Endometrial microvascular endothelial cells (primary cell): Measurements from ENCODE around the gene SERPINE3. TPM values are rescaled to one million over a fixed set of nuclear protein-coding genes. Genes with fewer than 3 reads are reported as not detected.

Experiments
- in situ Hi-C: cut with HindIII; loops from 2 replicates; pipeline ENCODE4 v1.10.0; 2017; ENCODE audit warnings: low sequenced_read_pairs, low pct_unique_long_range_greater_than_20kb; ENCODE audit errors: inconsistent ontology term
- total RNA-seq: library from RNA; depleted of rRNA; stranded (reverse); fragments of >200 nt; gene quantifications from one replicate; pipeline ENCODE4 v1.2.3, GENCODE V29; 2015; ENCODE audit errors: inconsistent ontology term

SERPINE3 gene
- total RNA-seq, result not detected

- in situ Hi-C loops, result no loop called here
Measured at GRCh38 chr13:51339354-51339753, at the start of gene SERPINE3. Gene SERPINE3, plus strand, starts transcription at chr13:51339691. Its CDS starts 1,401 bp downstream, at chr13:51341092.

GRCh38 chr13:51291341-51291740, 48.1 kb upstream of the SERPINE3 start:
- in situ Hi-C loops, result loop anchor here (25.0 kb wide), 1 partner anchor 129 kb away; no protein-coding TSS in a partner anchor

- in situ Hi-C loops, result loop anchor here (25.0 kb wide), 1 partner anchor 130 kb away; no protein-coding TSS in a partner anchor
Measured at GRCh38 chr13:51292000-51292565, 47.4 kb upstream of the SERPINE3 start.

- in situ Hi-C loops, result loop anchor here (25.0 kb wide), 1 partner anchor 135 kb away; no protein-coding TSS in a partner anchor
Measured at GRCh38 chr13:51297556-51297955, 41.9 kb upstream of the SERPINE3 start.

- in situ Hi-C loops, result loop anchor here (25.0 kb wide), 1 partner anchor 137 kb away; no protein-coding TSS in a partner anchor
Measured at GRCh38 chr13:51298812-51299211, 40.7 kb upstream of the SERPINE3 start.

GRCh38 chr13:51303063-51303552, 36.4 kb upstream of the SERPINE3 start:
- in situ Hi-C loops, result no loop called here

- in situ Hi-C loops, result no loop called here
Measured at GRCh38 chr13:51303882-51304281, 35.6 kb upstream of the SERPINE3 start.

- in situ Hi-C loops, result no loop called here
Measured at GRCh38 chr13:51305271-51305967, 34.1 kb upstream of the SERPINE3 start.

- in situ Hi-C loops, result no loop called here
Measured at GRCh38 chr13:51308781-51309180, 30.7 kb upstream of the SERPINE3 start.

- in situ Hi-C loops, result no loop called here
Measured at GRCh38 chr13:51311231-51311630, 28.3 kb upstream of the SERPINE3 start.

- in situ Hi-C loops, result no loop called here
Measured at GRCh38 chr13:51311957-51312520, 27.5 kb upstream of the SERPINE3 start.

- in situ Hi-C loops, result no loop called here
Measured at GRCh38 chr13:51313619-51314018, 25.9 kb upstream of the SERPINE3 start.

GRCh38 chr13:51317262-51317661, 22.2 kb upstream of the SERPINE3 start:
- in situ Hi-C loops, result no loop called here

- in situ Hi-C loops, result no loop called here
Measured at GRCh38 chr13:51318015-51318414, 21.5 kb upstream of the SERPINE3 start.

GRCh38 chr13:51318876-51319275, 20.6 kb upstream of the SERPINE3 start:
- in situ Hi-C loops, result no loop called here

GRCh38 chr13:51321836-51322235, 17.7 kb upstream of the SERPINE3 start:
- in situ Hi-C loops, result no loop called here

- in situ Hi-C loops, result no loop called here
Measured at GRCh38 chr13:51322826-51323225, 16.7 kb upstream of the SERPINE3 start.

- in situ Hi-C loops, result no loop called here
Measured at GRCh38 chr13:51323824-51324511, 15.5 kb upstream of the SERPINE3 start.

GRCh38 chr13:51324714-51325420, 14.6 kb upstream of the SERPINE3 start:
- in situ Hi-C loops, result no loop called here
